Astrocyte (in vitro differentiated cells and primary cell): Measurements from ENCODE around the gene NKD1. TPM values are rescaled to one million over a fixed set of nuclear protein-coding genes. Genes with fewer than 3 reads are reported as not detected.

Source experiments
- DNase-seq: peaks from one replicate; pipeline ENCODE4 v3.0.0-alpha.2; 2010; ENCODE audit warnings: low read depth
- FAIRE-seq: peaks from 2 replicates; lab custom pipeline; 2011; peaks lifted over from hg19 to GRCh38; lab: Jason Lieb, UNC
- H2AFZ ChIP-seq: 2 replicates; pipeline ENCODE4 v1.6.0; 2012; ENCODE audit warnings: low read depth, low read length, inconsistent platforms
- H3K27ac ChIP-seq: 2 replicates; pipeline ENCODE4 v1.5.1; 2011; ENCODE audit warnings: low read depth, low read length, inconsistent platforms
- H3K27me3 ChIP-seq: 2 replicates; pipeline ENCODE4 v1.6.0; 2011; ENCODE audit warnings: low read length, inconsistent platforms; ENCODE audit not compliant: insufficient read depth
- H3K36me3 ChIP-seq: 2 replicates; pipeline ENCODE4 v1.5.1; 2011; ENCODE audit warnings: low read length, inconsistent platforms; ENCODE audit not compliant: insufficient read depth
- H3K4me1 ChIP-seq: 2 replicates; pipeline ENCODE4 v1.5.1; 2011; ENCODE audit warnings: low read length, inconsistent platforms; ENCODE audit not compliant: insufficient read depth
- H3K4me2 ChIP-seq: 2 replicates; pipeline ENCODE4 v1.6.0; 2012; ENCODE audit warnings: low read length, inconsistent platforms
- H3K4me3 ChIP-seq: 2 replicates; pipeline ENCODE4 v1.5.1; 2011; ENCODE audit warnings: low read depth, mild to moderate bottlenecking, low read length, inconsistent platforms; ENCODE audit not compliant: insufficient read depth
- H3K79me2 ChIP-seq: 2 replicates; pipeline ENCODE4 v1.6.0; 2012; ENCODE audit warnings: mild to moderate bottlenecking, low read length, inconsistent platforms; ENCODE audit not compliant: insufficient read depth
- H3K9ac ChIP-seq: 2 replicates; pipeline ENCODE4 v1.6.0; 2012; ENCODE audit warnings: mild to moderate bottlenecking, low read length, inconsistent platforms
- H3K9me3 ChIP-seq: 2 replicates; pipeline ENCODE4 v1.5.1; 2012; ENCODE audit warnings: low read depth, mild to moderate bottlenecking, low read length, inconsistent platforms; ENCODE audit not compliant: insufficient read depth
- H4K20me1 ChIP-seq: 2 replicates; pipeline ENCODE4 v1.6.0; 2012; ENCODE audit warnings: low read length, inconsistent platforms; ENCODE audit not compliant: insufficient read depth
- H3K27ac Mint-ChIP-seq: one replicate; pipeline ENCODE4 v1.8.0; 2021; ENCODE audit warnings: mild to moderate bottlenecking, mixed read lengths; ENCODE audit not compliant: unreplicated experiment
- H3K27me3 Mint-ChIP-seq: one replicate; pipeline ENCODE4 v1.8.0; 2021; ENCODE audit warnings: low read depth, mixed read lengths; ENCODE audit not compliant: unreplicated experiment
- H3K36me3 Mint-ChIP-seq: one replicate; pipeline ENCODE4 v1.8.0; 2021; ENCODE audit warnings: low read depth, mixed read lengths; ENCODE audit not compliant: unreplicated experiment
- H3K4me1 Mint-ChIP-seq: one replicate; pipeline ENCODE4 v1.8.0; 2021; ENCODE audit warnings: low read depth, mixed read lengths; ENCODE audit not compliant: unreplicated experiment
- H3K4me3 Mint-ChIP-seq: one replicate; pipeline ENCODE4 v1.8.0; 2021; ENCODE audit warnings: mild to moderate bottlenecking, moderate library complexity, mixed read lengths; ENCODE audit not compliant: unreplicated experiment
- H3K9me3 Mint-ChIP-seq: one replicate; pipeline ENCODE4 v1.8.0; 2021; ENCODE audit warnings: mild to moderate bottlenecking, mixed read lengths; ENCODE audit not compliant: unreplicated experiment
- CTCF ChIP-seq: IDR thresholded peaks from 2 replicates; pipeline ENCODE4 v1.5.1; 2011; ENCODE audit warnings: low read depth, mild to moderate bottlenecking, inconsistent platforms, low read length, moderate library complexity; ENCODE audit not compliant: insufficient read depth
- EZH2 ChIP-seq: IDR thresholded peaks from 2 replicates; pipeline ENCODE4 v1.6.1; 2012; ENCODE audit warnings: mild to moderate bottlenecking, low read length, inconsistent platforms; ENCODE audit not compliant: insufficient read depth
- total RNA-seq: library from RNA; stranded (reverse); gene quantifications from 2 replicates; pipeline ENCODE4 v1.2.1, GENCODE V29; 2021

Gene NKD1
- total RNA-seq, 1 donor from 2014 or later, result 9.1 TPM

GRCh38 chr16:50622643-50623369 lies 74.6 kb downstream of the NKD1 start:
- Histone ChIP-seq H4K20me1 (no peaks in the 10 kb centered on the region), H3K79me2 (no peaks in the 10 kb centered on the region), H3K27me3 (no peaks in the 10 kb centered on the region), H3K4me1 (no peaks in the 10 kb centered on the region), H3K9ac (no peak overlapping the region), H3K36me3 (no peaks in the 10 kb centered on the region), H3K4me2 (no peak overlapping the region), H3K27ac (no peak overlapping the region), H2AFZ (no peak overlapping the region), H3K4me3 (no peak overlapping the region), H3K9me3 (peaks cover 2% of the 10 kb centered on the region)
- H3K27me3 Mint-ChIP-seq, result peaks cover 24% of the 10 kb centered on the region
- peaks cover 2% of the 10 kb centered on the region for H3K36me3 Mint-ChIP-seq
- no peaks in the 10 kb centered on the region for H3K9me3 Mint-ChIP-seq
- no peaks in the 10 kb centered on the region for H3K4me1 Mint-ChIP-seq
- DNase-seq (no peak), FAIRE-seq (no peak)
- TF ChIP-seq CTCF (no peak), EZH2 (no peak)
- H3K27ac Mint-ChIP-seq, result no peak overlapping the region
- H3K4me3 Mint-ChIP-seq, result no peak overlapping the region

GRCh38 chr16:50624449-50624970 lies 76.3 kb downstream of the NKD1 start:
- H3K27me3 Mint-ChIP-seq, result peaks cover 28% of the 10 kb centered on the region
- no peak overlapping the region for H3K27ac Mint-ChIP-seq
- H4K20me1 ChIP-seq, result no peaks in the 10 kb centered on the region
- TF ChIP-seq EZH2 (no peak), CTCF (no peak)
- H3K4me1 ChIP-seq, result no peaks in the 10 kb centered on the region
- DNase-seq (no peak), FAIRE-seq (no peak)
- H3K9me3 ChIP-seq, result peaks cover 2% of the 10 kb centered on the region
- H3K36me3 Mint-ChIP-seq, result peaks cover 8% of the 10 kb centered on the region
- H3K4me1 Mint-ChIP-seq, result no peaks in the 10 kb centered on the region
- no peak overlapping the region for H3K4me3 Mint-ChIP-seq
- H3K9me3 Mint-ChIP-seq, result peaks cover 1% of the 10 kb centered on the region
- no peaks in the 10 kb centered on the region for H3K79me2 ChIP-seq
- H3K36me3 ChIP-seq, result no peaks in the 10 kb centered on the region
- no peak overlapping the region for H3K9ac ChIP-seq
- no peak overlapping the region for H3K27ac ChIP-seq
- H3K4me3 ChIP-seq, result no peak overlapping the region
- no peaks in the 10 kb centered on the region for H3K27me3 ChIP-seq
- H3K4me2 ChIP-seq, result no peak overlapping the region
- no peak overlapping the region for H2AFZ ChIP-seq

GRCh38 chr16:50625374-50625773 lies 77.2 kb downstream of the NKD1 start:
- H3K27ac Mint-ChIP-seq, result no peak overlapping the region
- H3K27me3 Mint-ChIP-seq, result peaks cover 32% of the 10 kb centered on the region
- no peak overlapping the region for H3K4me2 ChIP-seq
- no peak overlapping the region for H3K27ac ChIP-seq
- no peaks in the 10 kb centered on the region for H3K4me1 Mint-ChIP-seq
- H3K4me3 Mint-ChIP-seq, result no peak overlapping the region
- no peaks in the 10 kb centered on the region for H3K36me3 ChIP-seq
- no peaks in the 10 kb centered on the region for H3K27me3 ChIP-seq
- H3K9me3 ChIP-seq, result peaks cover 2% of the 10 kb centered on the region
- DNase-seq (no peak), FAIRE-seq (no peak)
- no peaks in the 10 kb centered on the region for H3K4me1 ChIP-seq
- TF ChIP-seq EZH2 (no peak), CTCF (no peak)
- H3K79me2 ChIP-seq, result no peaks in the 10 kb centered on the region
- H4K20me1 ChIP-seq, result no peaks in the 10 kb centered on the region
- H3K9me3 Mint-ChIP-seq, result peaks cover 1% of the 10 kb centered on the region
- no peak overlapping the region for H2AFZ ChIP-seq
- no peak overlapping the region for H3K4me3 ChIP-seq
- peaks cover 8% of the 10 kb centered on the region for H3K36me3 Mint-ChIP-seq
- no peak overlapping the region for H3K9ac ChIP-seq
